ENCODE results near the gene NXNL2.

Gene NXNL2

GRCh38 chr9:88579050-88579715 lies 44.2 kb downstream of the NXNL2 start:
- no peak for DNase-seq

GRCh38 chr9:88580961-88581360 lies 46.0 kb downstream of the NXNL2 start:
- no peak for DNase-seq

- no peak for DNase-seq
These were observed 49.1 kb downstream of the NXNL2 start for GRCh38 chr9:88583901-88584596.

- DNase-seq = no peak
These were observed 50.4 kb downstream of the NXNL2 start for GRCh38 chr9:88585426-88585825.

GRCh38 chr9:88586452-88586851 lies 51.5 kb downstream of the NXNL2 start:
- DNase-seq = no peak

- DNase-seq = no peak
These were observed 52.2 kb downstream of the NXNL2 start for GRCh38 chr9:88587182-88587581.

- DNase-seq = no peak
These were observed 53.1 kb downstream of the NXNL2 start for GRCh38 chr9:88587885-88588649.

GRCh38 chr9:88589656-88590055 lies 54.7 kb downstream of the NXNL2 start:
- no peak for DNase-seq

- no peak for DNase-seq
These were observed 55.7 kb downstream of the NXNL2 start for GRCh38 chr9:88590558-88591146.

- DNase-seq = peak in 2 of 4 experiments; percentile 11 to 21
These were observed 58.7 kb downstream of the NXNL2 start for GRCh38 chr9:88593537-88594185.

Measured in activated naive CD4-positive, alpha-beta T cell (primary cell).